Measurements from ENCODE around the gene KCNK3.

- TF ChIP-seq EP300 (IDR thresholded peaks at IDR 0.05) (no peak), POLR2A (IDR thresholded peaks at IDR 0.05; ENCODE audit: low read depth) (no peak)
- TF ChIP-seq, protein P1, sequence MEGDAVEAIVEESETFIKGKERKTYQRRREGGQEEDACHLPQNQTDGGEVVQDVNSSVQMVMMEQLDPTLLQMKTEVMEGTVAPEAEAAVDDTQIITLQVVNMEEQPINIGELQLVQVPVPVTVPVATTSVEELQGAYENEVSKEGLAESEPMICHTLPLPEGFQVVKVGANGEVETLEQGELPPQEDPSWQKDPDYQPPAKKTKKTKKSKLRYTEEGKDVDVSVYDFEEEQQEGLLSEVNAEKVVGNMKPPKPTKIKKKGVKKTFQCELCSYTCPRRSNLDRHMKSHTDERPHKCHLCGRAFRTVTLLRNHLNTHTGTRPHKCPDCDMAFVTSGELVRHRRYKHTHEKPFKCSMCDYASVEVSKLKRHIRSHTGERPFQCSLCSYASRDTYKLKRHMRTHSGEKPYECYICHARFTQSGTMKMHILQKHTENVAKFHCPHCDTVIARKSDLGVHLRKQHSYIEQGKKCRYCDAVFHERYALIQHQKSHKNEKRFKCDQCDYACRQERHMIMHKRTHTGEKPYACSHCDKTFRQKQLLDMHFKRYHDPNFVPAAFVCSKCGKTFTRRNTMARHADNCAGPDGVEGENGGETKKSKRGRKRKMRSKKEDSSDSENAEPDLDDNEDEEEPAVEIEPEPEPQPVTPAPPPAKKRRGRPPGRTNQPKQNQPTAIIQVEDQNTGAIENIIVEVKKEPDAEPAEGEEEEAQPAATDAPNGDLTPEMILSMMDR (IDR thresholded peaks at IDR 0.05), result no peak
Measured at GRCh38 chr2:26744953-26745352, 52.4 kb downstream of the KCNK3 start.
